GM10266 (cell line): ENCODE measurements around the gene PPDPF.

Experiments
- DNase-seq: peaks from one replicate; pipeline ENCODE4 v3.0.0; 2012; ENCODE audit errors: extremely low spot score
- TF ChIP-seq, protein P1 (sequence below): IDR thresholded peaks from 2 replicates; pipeline ENCODE4 v1.5.1; 2012; ENCODE audit warnings: mild to moderate bottlenecking, low read depth; ENCODE audit not compliant: control insufficient read depth, insufficient read depth; ENCODE audit errors: missing control alignments

PPDPF gene

GRCh38 chr20:63497946-63498935, 22.3 kb upstream of the PPDPF start:
- TF ChIP-seq, protein P1, sequence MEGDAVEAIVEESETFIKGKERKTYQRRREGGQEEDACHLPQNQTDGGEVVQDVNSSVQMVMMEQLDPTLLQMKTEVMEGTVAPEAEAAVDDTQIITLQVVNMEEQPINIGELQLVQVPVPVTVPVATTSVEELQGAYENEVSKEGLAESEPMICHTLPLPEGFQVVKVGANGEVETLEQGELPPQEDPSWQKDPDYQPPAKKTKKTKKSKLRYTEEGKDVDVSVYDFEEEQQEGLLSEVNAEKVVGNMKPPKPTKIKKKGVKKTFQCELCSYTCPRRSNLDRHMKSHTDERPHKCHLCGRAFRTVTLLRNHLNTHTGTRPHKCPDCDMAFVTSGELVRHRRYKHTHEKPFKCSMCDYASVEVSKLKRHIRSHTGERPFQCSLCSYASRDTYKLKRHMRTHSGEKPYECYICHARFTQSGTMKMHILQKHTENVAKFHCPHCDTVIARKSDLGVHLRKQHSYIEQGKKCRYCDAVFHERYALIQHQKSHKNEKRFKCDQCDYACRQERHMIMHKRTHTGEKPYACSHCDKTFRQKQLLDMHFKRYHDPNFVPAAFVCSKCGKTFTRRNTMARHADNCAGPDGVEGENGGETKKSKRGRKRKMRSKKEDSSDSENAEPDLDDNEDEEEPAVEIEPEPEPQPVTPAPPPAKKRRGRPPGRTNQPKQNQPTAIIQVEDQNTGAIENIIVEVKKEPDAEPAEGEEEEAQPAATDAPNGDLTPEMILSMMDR = no peak
- no peak for DNase-seq

DNA sequence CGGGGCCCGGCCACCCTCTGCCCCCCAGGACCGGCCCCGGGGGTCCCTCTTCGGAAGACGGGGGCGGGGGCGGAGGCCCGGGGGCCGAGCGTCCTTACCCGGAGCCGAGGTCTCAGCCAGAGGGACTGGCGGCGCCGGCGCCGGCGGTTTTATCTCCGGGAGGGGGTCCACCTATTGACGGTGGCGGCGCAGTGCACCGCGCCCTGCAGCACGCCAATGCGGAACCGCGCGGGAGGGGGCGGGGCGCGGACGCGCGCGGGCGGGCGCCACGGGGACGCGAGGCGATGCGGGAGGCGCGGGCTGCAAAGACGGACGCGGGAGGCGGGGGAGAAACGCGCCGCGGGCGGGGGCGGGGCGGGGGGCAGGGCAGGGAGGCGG, 21.6 kb upstream of the PPDPF start, which contains the start of gene EEF1A2:
TSS of gene EEF1A2 (minus strand) at position 124 of the 378 bp plus-strand sequence. CDS start 1,320 bp downstream, outside the sequence.
- DNase-seq = peak; percentile 74
- TF ChIP-seq, protein P1 = peak; percentile 23

DNA sequence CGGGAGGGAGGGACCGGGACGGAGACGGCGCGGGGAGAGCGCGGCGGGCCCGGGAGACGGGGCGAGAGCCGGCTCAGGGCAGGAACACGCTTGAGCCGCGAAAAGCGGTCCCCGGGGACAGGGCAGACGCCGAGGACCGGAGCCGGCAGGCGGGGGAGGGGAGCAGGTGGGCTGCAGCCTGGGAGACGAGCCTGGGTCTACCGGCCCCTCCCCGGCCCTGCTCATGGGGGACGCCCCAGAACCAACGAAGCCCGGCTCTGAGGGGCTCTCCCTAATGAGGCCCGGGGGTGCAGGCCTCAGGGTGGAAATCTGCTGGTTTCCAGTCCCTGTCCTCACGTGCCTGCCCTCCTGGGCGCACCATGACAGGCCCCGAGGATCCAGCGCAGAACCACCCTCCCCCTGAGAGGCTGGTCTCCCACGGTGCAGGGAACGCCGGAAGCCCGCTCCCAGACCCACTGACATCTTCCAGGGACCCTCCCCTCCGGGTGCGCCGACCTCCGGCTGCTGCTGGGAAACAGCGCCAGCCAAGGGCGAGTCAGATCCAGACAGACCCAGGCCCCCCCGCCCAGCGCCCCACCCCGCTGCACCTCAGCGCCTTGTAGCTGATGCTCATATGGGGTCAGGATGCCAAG, 21.1 kb upstream of the PPDPF start:
- DNase-seq = peak; percentile 67

DNA sequence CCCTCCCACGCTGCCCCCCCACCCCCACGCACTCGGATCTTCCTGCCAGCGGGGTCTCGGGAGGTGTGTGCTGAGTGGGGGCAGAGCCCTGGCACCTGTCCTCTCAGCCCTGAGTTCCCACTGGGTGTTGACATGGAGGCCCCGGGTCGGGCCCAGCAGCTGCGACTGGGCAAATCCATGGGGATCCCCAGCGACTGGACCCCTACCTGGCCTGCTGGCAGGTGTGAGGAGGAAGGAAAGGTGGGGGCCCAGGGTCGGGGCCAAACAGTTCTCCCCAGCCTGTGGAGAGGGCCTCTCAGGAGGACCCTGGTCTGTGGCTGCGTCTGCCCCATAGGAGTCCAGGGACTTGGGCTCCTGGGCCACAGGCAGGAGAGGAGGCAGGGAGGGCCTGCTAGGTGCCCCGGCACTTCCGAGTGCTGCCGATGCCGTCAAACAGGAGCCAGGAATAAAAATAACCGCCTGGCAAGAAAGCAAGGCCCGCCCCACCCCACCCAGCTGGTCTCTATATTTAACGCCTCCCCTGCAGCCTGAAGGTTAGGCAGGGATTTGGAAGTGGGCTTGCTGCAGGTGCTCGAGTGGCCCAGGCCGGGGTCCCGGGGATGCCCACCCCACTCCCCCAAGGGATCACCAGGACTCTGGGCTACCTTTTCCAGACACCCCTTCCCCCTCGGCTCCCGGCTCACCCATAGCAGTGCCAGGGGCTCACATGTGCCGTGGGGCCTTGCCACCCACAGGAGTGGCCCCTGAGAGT, 20.2 kb upstream of the PPDPF start:
- no peak for DNase-seq
- TF ChIP-seq, protein P1 = no peak

More for the DNA sequence above, 21.1 kb upstream of the PPDPF start:
- TF ChIP-seq, protein P1 = no peak

- no peak for DNase-seq
- TF ChIP-seq, protein P1 = no peak
Measured at GRCh38 chr20:63500902-63501817, 19.4 kb upstream of the PPDPF start.

GRCh38 chr20:63501818-63502670, 18.5 kb upstream of the PPDPF start:
- TF ChIP-seq, protein P1 = no peak
- no peak for DNase-seq
